ENCODE data around the gene SLC9A5.

The SLC9A5 gene

DNA sequence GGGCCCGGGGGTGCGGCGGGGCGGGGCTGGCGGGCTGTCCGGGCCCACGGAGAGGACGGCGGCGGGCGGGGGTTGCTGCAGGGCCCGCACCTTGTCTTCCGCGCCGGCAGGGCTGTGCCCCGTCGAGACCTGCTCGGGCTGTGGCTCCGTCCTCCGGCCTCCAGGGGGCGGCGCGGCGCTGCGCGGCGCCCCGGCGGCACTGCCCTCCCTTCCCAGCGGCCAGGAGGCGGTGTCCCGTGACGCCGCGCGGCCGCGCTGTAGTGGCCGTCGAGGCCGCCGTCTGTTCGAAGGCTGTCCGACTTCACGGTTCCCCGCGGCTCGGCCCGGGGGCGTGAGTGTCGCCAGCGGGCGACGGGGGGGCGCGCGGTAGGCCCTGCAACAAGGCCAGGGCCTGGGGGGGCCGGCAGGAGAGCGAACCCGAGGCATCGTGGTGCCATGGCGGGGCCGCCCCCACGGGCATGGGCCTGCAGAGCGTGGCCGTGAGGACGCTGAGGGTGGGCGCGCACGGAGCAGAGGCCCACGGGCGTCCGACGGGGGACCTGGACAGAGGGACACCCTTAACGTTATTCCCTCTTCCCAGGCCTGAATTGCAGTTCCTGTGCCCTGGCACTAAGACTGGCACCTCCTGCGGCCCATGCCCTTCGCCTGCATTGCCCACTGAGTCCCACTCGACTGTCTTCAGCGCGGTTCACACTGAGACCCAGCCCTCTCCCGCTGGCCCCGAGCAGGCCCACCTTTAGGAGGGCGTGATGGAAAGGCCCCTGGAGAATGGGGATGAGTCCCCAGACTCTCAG is 30.7 kb downstream of the SLC9A5 start, which contains the start of gene PLEKHG4:
Gene PLEKHG4, plus strand, starts transcription at position 237 of the 794 bp plus-strand sequence. Its CDS starts 513 bp downstream, at position 750.
- no peaks in the 10 kb centered on the region for H3K9me3 Mint-ChIP-seq
- H3K36me3 Mint-ChIP-seq (ENCODE audit: insufficient read depth) = peaks cover 12% of the 10 kb centered on the region
- peak within 1 kb of the TSS; percentile 77 to 81 for H3K27ac Mint-ChIP-seq
- H3K27me3 Mint-ChIP-seq = no peaks in the 10 kb centered on the region
- DNase-seq = peak; percentile 70 to 75 (median 74)
- peak; percentile 95 for ATAC-seq (replicated peaks)
- peak within 1 kb of the TSS; percentile 75 to 83 for H3K4me3 Mint-ChIP-seq
- peaks cover 0 to 9% of the 10 kb centered on the region in 2 donors for H3K4me1 Mint-ChIP-seq (ENCODE audit: low read depth in 2 of 2)

DNA sequence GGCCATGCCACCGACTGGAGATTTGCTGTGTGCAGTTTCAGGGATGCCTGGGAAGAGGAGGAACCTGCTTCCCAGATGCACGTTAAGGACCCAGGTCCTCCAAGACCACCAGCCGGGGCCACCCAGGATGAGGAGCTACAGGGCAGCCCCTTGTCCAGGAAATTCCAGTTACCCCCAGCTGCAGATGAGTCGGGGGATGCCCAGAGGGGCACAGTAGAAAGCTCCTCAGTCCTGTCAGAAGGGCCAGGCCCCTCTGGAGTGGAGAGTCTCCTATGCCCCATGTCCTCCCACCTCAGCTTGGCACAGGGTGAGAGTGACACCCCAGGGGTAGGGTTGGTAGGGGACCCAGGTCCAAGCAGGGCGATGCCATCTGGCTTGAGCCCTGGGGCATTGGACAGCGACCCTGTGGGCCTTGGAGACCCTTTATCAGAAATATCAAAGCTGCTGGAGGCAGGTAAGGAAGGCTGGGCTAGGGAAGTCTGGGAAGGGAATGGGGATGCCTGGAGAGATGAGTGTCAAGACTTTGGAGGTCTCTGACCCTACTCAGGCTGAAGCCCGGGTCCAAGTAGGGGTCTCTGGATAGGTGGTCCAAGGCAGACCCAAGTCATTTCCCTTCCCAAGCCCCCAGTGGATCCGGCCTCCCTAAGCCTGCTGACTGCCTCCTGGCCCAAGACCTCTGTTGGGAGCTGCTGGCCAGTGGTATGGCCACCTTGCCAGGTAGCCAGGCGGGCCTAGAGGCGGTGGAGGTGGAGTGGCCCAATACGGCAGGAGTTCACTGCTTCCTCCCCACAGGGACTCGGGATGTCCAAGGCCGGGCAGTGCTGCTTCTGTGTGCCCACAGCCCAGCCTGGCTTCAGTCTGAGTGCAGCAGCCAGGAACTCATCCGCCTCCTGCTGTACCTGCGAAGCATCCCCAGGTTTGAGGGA is 31.6 kb downstream of the SLC9A5 start:
- H3K4me3 Mint-ChIP-seq = peak overlapping the region in 1 of 2 donors; percentile 37
- DNase-seq (no peak), ATAC-seq (replicated peaks) (no peak)
- no peaks in the 10 kb centered on the region for H3K27me3 Mint-ChIP-seq
- H3K27ac Mint-ChIP-seq = no peak overlapping the region
- peaks cover 12% of the 10 kb centered on the region for H3K36me3 Mint-ChIP-seq (ENCODE audit: insufficient read depth)
- H3K9me3 Mint-ChIP-seq = no peaks in the 10 kb centered on the region
- H3K4me1 Mint-ChIP-seq (ENCODE audit: low read depth in 2 of 2) = peaks cover 0 to 8% of the 10 kb centered on the region in 2 donors

DNA sequence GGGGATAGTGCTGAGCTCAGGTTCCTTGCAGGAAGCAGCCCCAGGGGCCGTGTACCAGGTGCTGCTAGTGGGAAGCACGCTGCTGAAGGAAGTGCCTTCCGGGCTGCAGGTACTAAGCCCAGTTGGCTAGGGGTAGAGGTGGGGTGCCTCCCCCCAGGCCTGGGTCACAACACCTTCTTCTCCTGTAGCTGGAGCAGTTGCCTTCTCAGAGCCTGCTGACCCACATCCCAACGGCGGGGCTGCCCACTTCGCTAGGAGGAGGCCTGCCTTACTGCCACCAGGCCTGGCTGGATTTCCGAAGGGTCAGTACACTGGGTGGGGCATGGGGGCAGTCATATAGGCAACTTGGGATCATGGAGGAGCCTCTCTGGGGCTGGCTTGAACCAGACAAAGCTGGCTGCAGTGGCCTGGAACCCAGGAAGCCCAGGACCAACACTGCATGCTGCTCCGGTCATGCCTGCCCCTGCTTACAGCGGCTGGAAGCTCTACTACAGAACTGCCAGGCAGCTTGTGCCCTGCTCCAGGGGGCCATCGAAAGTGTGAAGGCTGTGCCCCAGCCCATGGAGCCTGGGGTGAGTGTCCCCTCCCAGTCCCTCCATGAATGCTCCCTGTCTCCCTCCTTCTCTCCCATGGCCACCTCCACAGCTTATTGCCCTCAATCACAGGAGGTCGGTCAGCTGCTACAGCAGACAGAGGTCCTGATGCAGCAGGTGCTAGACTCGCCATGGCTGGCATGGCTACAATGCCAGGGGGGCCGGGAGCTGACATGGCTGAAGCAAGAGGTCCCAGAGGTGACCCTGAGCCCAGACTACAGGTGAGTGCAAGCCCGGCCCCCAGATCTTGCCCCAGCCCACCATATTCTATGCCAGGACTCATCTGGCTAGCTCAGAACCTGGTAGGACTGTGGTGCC is 33.0 kb downstream of the SLC9A5 start:
- no peak for ATAC-seq (replicated peaks)
- H3K27ac Mint-ChIP-seq = no peak overlapping the region
- no peak overlapping the region for H3K4me3 Mint-ChIP-seq
- DNase-seq = no peak
- peaks cover 0 to 7% of the 10 kb centered on the region in 2 donors for H3K4me1 Mint-ChIP-seq (ENCODE audit: low read depth in 2 of 2)
- no peaks in the 10 kb centered on the region for H3K9me3 Mint-ChIP-seq
- H3K27me3 Mint-ChIP-seq = no peaks in the 10 kb centered on the region
- peaks cover 9% of the 10 kb centered on the region for H3K36me3 Mint-ChIP-seq (ENCODE audit: insufficient read depth)

GRCh38 chr16:67282447-67282805 is 33.6 kb downstream of the SLC9A5 start:
- H3K27me3 Mint-ChIP-seq = no peaks in the 10 kb centered on the region
- H3K27ac Mint-ChIP-seq = no peak overlapping the region
- H3K9me3 Mint-ChIP-seq = no peaks in the 10 kb centered on the region
- DNase-seq (no peak), ATAC-seq (replicated peaks) (no peak)
- H3K36me3 Mint-ChIP-seq (ENCODE audit: insufficient read depth) = peaks cover 7% of the 10 kb centered on the region
- H3K4me3 Mint-ChIP-seq = no peak overlapping the region
- peaks cover 0 to 9% of the 10 kb centered on the region in 2 donors for H3K4me1 Mint-ChIP-seq (ENCODE audit: low read depth in 2 of 2)

GRCh38 chr16:67283039-67283825 is 34.5 kb downstream of the SLC9A5 start:
- Mint-ChIP-seq H3K36me3 (ENCODE audit: insufficient read depth) (peaks cover 5% of the 10 kb centered on the region), H3K27me3 (no peaks in the 10 kb centered on the region), H3K9me3 (no peaks in the 10 kb centered on the region), H3K4me1 (ENCODE audit: low read depth in 2 of 2) (peaks cover 0 to 7% of the 10 kb centered on the region in 2 donors), H3K4me3 (no peak overlapping the region), H3K27ac (peak overlapping the region; percentile 2 to 3)
- ATAC-seq (replicated peaks) = no peak
- no peak for DNase-seq

- Mint-ChIP-seq H3K4me1 (ENCODE audit: low read depth in 2 of 2) (peaks cover 0 to 5% of the 10 kb centered on the region in 2 donors), H3K36me3 (ENCODE audit: insufficient read depth) (peaks cover 5% of the 10 kb centered on the region), H3K27ac (peak overlapping the region in 1 of 2 donors; percentile 3), H3K4me3 (no peak overlapping the region), H3K9me3 (no peaks in the 10 kb centered on the region), H3K27me3 (no peaks in the 10 kb centered on the region)
- DNase-seq (no peak), ATAC-seq (replicated peaks) (no peak)
Measured at GRCh38 chr16:67283826-67284555, 35.2 kb downstream of the SLC9A5 start.

DNA sequence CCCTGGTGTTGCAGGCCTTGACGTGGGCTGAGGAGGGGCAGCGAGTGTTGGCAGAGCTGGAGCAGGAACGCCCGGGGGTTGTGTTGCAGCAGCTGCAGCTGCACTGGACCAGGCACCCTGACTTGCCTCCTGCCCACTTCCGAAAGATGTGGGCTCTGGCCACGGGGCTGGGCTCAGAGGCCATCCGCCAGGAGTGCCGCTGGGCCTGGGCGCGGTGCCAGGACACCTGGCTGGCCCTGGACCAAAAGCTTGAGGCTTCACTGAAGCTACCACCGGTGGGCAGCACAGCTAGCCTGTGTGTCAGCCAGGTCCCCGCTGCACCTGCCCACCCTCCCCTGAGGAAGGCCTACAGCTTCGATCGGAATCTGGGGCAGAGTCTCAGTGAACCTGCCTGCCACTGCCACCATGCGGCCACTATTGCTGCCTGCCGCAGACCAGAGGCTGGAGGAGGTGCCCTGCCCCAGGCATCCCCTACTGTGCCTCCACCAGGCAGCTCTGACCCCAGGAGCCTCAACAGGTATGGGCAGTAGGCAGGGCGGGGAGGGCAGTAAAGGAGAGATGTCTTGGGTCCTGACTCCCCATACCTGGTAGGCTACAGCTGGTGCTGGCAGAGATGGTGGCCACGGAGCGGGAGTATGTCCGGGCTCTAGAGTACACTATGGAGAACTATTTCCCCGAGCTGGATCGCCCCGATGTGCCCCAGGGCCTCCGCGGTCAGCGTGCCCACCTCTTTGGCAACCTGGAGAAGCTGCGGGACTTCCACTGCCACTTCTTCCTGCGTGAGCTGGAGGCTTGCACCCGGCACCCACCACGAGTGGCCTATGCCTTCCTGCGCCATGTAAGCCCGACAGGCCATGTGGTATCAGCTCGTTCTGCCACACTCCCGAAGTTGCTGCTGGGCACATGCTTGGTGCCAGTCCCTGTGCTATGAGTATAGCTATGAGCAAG is 36.2 kb downstream of the SLC9A5 start:
- DNase-seq (no peak), ATAC-seq (replicated peaks) (no peak)
- H3K36me3 Mint-ChIP-seq (ENCODE audit: insufficient read depth) = peaks cover 5% of the 10 kb centered on the region
- H3K4me1 Mint-ChIP-seq (ENCODE audit: low read depth in 2 of 2) = peaks cover 8 to 11% of the 10 kb centered on the region in 2 donors
- H3K27me3 Mint-ChIP-seq = no peaks in the 10 kb centered on the region
- no peaks in the 10 kb centered on the region for H3K9me3 Mint-ChIP-seq
- peak overlapping the region; percentile 30 to 42 for H3K27ac Mint-ChIP-seq
- no peak overlapping the region for H3K4me3 Mint-ChIP-seq

- Mint-ChIP-seq H3K4me1 (ENCODE audit: low read depth in 2 of 2) (peaks cover 15 to 19% of the 10 kb centered on the region in 2 donors), H3K27ac (no peak overlapping the region), H3K36me3 (ENCODE audit: insufficient read depth) (peaks cover 2% of the 10 kb centered on the region), H3K27me3 (no peaks in the 10 kb centered on the region), H3K9me3 (no peaks in the 10 kb centered on the region), H3K4me3 (no peak overlapping the region)
- no peak for ATAC-seq (replicated peaks)
- no peak for DNase-seq
Measured at GRCh38 chr16:67286441-67287235, 37.9 kb downstream of the SLC9A5 start.

GRCh38 chr16:67287960-67288359 is 39.2 kb downstream of the SLC9A5 start:
- no peaks in the 10 kb centered on the region for H3K27me3 Mint-ChIP-seq
- peaks cover 2% of the 10 kb centered on the region for H3K36me3 Mint-ChIP-seq (ENCODE audit: insufficient read depth)
- H3K27ac Mint-ChIP-seq = no peak overlapping the region
- no peak for DNase-seq
- no peak for ATAC-seq (replicated peaks)
- H3K9me3 Mint-ChIP-seq = no peaks in the 10 kb centered on the region
- H3K4me1 Mint-ChIP-seq (ENCODE audit: low read depth in 2 of 2) = peaks cover 15 to 19% of the 10 kb centered on the region in 2 donors
- H3K4me3 Mint-ChIP-seq = no peak overlapping the region

DNA sequence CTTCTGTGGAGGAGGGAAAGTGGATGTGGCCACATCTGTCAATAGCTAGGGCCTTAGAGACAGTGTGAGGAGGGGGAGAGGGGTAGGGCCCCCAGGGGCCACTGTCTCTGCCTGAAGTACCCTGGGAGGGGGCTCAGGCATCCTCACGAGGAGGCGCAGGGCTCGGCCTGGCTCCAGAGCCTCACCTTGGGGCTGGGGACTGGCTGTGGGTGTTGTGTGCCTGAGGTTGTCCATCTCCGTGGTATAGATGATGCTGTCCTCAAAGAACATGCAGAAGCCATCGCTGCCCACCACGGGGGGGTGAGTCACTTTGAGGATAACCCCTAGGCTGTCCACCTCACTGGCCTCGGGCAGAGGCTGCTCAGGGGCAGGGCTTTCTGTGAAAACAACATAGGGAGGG is 42.7 kb downstream of the SLC9A5 start:
- Mint-ChIP-seq H3K36me3 (ENCODE audit: insufficient read depth) (no peaks in the 10 kb centered on the region), H3K27ac (no peak overlapping the region)

More for the DNA sequence above, 42.7 kb downstream of the SLC9A5 start:
- peaks cover 15 to 26% of the 10 kb centered on the region in 2 donors for H3K4me1 Mint-ChIP-seq (ENCODE audit: low read depth in 2 of 2)
- no peaks in the 10 kb centered on the region for H3K9me3 Mint-ChIP-seq
- no peak for ATAC-seq (replicated peaks)
- no peak for DNase-seq
- H3K4me3 Mint-ChIP-seq = no peak overlapping the region
- no peaks in the 10 kb centered on the region for H3K27me3 Mint-ChIP-seq
